Measurements from ENCODE around the gene YEATS4. TPM values are rescaled to one million over a fixed set of nuclear protein-coding genes. Genes with fewer than 3 reads are reported as not detected.

Gene YEATS4
- total RNA-seq, 4 donors from 2014 or later, result 4.4 to 32.2 (median 7.9) TPM

- in situ Hi-C loops (cut with MboI; ENCODE audit: low pct_ligation_motif_present in 1 of 4, low pct_unique_long_range_greater_than_20kb in 1 of 4, low sequenced_read_pairs in 3 of 4), result no loop called here
Measured at GRCh38 chr12:69386921-69387320, 27.4 kb downstream of the YEATS4 start.

GRCh38 chr12:69388371-69388770 is 28.8 kb downstream of the YEATS4 start:
- intact Hi-C loops (cut with DNase I; ENCODE audit: low total_unique reads) (no loop called here), in situ Hi-C loops (cut with MboI; ENCODE audit: low pct_ligation_motif_present in 1 of 4, low pct_unique_long_range_greater_than_20kb in 1 of 4, low sequenced_read_pairs in 3 of 4) (no loop called here)
- no peaks in the 10 kb centered on the region for H3K4me1 ChIP-seq
- WGBS, 2 donors (ENCODE audit: low coverage in 1 of 2), result 80% methylated on average over 1 of the region's 1 CpG
- H3K4me3 ChIP-seq, result no peak overlapping the region
- no peak for DNase-seq
- TF ChIP-seq POLR2AphosphoS5 (IDR thresholded peaks at IDR 0.05) (no peak), POLR2A (IDR thresholded peaks at IDR 0.05) (no peak), CTCF (IDR thresholded peaks at IDR 0.05) (peak; percentile 28 to 45 (median 39)), EP300 (IDR thresholded peaks at IDR 0.05; ENCODE audit: low read depth) (no peak)
- no peaks in the 10 kb centered on the region for H3K9me3 ChIP-seq
- no peaks in the 10 kb centered on the region for H3K27me3 ChIP-seq
- peaks cover 0 to 10% (median 4%) of the 10 kb centered on the region in 4 donors for H3K36me3 ChIP-seq
- H3K27ac ChIP-seq, result no peak overlapping the region

More at GRCh38 chr12:69386921-69387320, 27.4 kb downstream of the YEATS4 start:
- no peaks in the 10 kb centered on the region for H3K9me3 ChIP-seq
- no peak for DNase-seq
- H3K4me3 ChIP-seq, result no peak overlapping the region
- TF ChIP-seq CTCF (IDR thresholded peaks at IDR 0.05), result no peak
- no peak for TF ChIP-seq POLR2A (IDR thresholded peaks at IDR 0.05)
- no peak for TF ChIP-seq POLR2AphosphoS5 (IDR thresholded peaks at IDR 0.05)
- TF ChIP-seq EP300 (IDR thresholded peaks at IDR 0.05; ENCODE audit: low read depth), result no peak
- no peak overlapping the region for H3K27ac ChIP-seq
- no peaks in the 10 kb centered on the region for H3K27me3 ChIP-seq
- intact Hi-C loops (cut with DNase I; ENCODE audit: low total_unique reads), result no loop called here
- WGBS, 2 donors (ENCODE audit: low coverage in 1 of 2), result 82 to 95% methylated on average over 2 of the region's 2 CpGs
- H3K4me1 ChIP-seq, result no peaks in the 10 kb centered on the region
- peaks cover 0 to 6% (median 4%) of the 10 kb centered on the region in 4 donors for H3K36me3 ChIP-seq

GRCh38 chr12:69389831-69390230 is 30.3 kb downstream of the YEATS4 start:
- TF ChIP-seq POLR2AphosphoS5 (IDR thresholded peaks at IDR 0.05) (no peak), CTCF (IDR thresholded peaks at IDR 0.05) (no peak)
- Histone ChIP-seq H3K4me3 (no peak overlapping the region), H3K27me3 (no peaks in the 10 kb centered on the region), H3K9me3 (no peaks in the 10 kb centered on the region), H3K27ac (no peak overlapping the region), H3K4me1 (no peaks in the 10 kb centered on the region), H3K36me3 (peaks cover 0 to 10% (median 4%) of the 10 kb centered on the region in 4 donors)
- intact Hi-C loops (cut with DNase I; ENCODE audit: low total_unique reads), result no loop called here
- WGBS, 2 donors (ENCODE audit: low coverage in 1 of 2), result 27% methylated on average over 1 of the region's 1 CpG
- in situ Hi-C loops (cut with MboI; ENCODE audit: low pct_ligation_motif_present in 1 of 4, low pct_unique_long_range_greater_than_20kb in 1 of 4, low sequenced_read_pairs in 3 of 4), result no loop called here
- no peak for DNase-seq

GRCh38 chr12:69392179-69392928 is 32.8 kb downstream of the YEATS4 start:
- in situ Hi-C loops (cut with MboI; ENCODE audit: low pct_ligation_motif_present in 1 of 4, low pct_unique_long_range_greater_than_20kb in 1 of 4, low sequenced_read_pairs in 3 of 4) (no loop called here), intact Hi-C loops (cut with DNase I; ENCODE audit: low total_unique reads) (no loop called here)
- no peaks in the 10 kb centered on the region for H3K27me3 ChIP-seq
- no peak overlapping the region for H3K4me3 ChIP-seq
- peaks cover 0 to 10% (median 4%) of the 10 kb centered on the region in 4 donors for H3K36me3 ChIP-seq
- no peak overlapping the region for H3K27ac ChIP-seq
- H3K9me3 ChIP-seq, result no peaks in the 10 kb centered on the region
- WGBS, 2 donors (ENCODE audit: low coverage in 1 of 2), result 90 to 100% methylated on average over 1 of the region's 1 CpG
- TF ChIP-seq POLR2AphosphoS5 (IDR thresholded peaks at IDR 0.05) (no peak), POLR2A (IDR thresholded peaks at IDR 0.05) (no peak), EP300 (IDR thresholded peaks at IDR 0.05; ENCODE audit: low read depth) (no peak), CTCF (IDR thresholded peaks at IDR 0.05) (no peak)
- no peak for DNase-seq
- no peaks in the 10 kb centered on the region for H3K4me1 ChIP-seq

Data from transverse colon (tissue), 4 donors.